Omental fat pad (tissue), 4 donors: ENCODE results near the gene BCL6. TPM values are rescaled to one million over a fixed set of nuclear protein-coding genes. Genes with fewer than 3 reads are reported as not detected.

Experiments used
- ATAC-seq: fragments of 150-250 bp; one replicate; pipeline ENCODE4 v1.9.1; 2016; ENCODE audit warnings: mild to moderate bottlenecking, moderate library complexity; ENCODE audit not compliant: low FRiP score
- DNase-seq: peaks from one replicate; pipeline ENCODE4 v3.0.0-alpha.2; 2019; ENCODE audit warnings: low spot score
- CTCF ChIP-seq, 3 donors: fragments of 450-650 bp; IDR thresholded peaks; one replicate each; pipeline ENCODE4 v1.5.1; 2016 to 2017; ENCODE audit warnings: antibody characterized with exemption in 3 of 3, mild to moderate bottlenecking in 3 of 3, moderate library complexity in 2 of 3
- total RNA-seq, 4 donors: library from RNA; depleted of rRNA; stranded (reverse); fragments of >200 nt; gene quantifications; one replicate each; pipeline ENCODE4 v1.1.0, GENCODE V29; 2016

Gene BCL6
- total RNA-seq, 4 donors from 2014 or later = 148 to 323 (median 179) TPM

- no peak for TF ChIP-seq CTCF (IDR thresholded peaks at IDR 0.05)
- ATAC-seq = peak; percentile 32
- no peak for DNase-seq
Measured at GRCh38 chr3:187773233-187774184, 28.2 kb upstream of the BCL6 start.

- DNase-seq (no peak), ATAC-seq (no peak)
- TF ChIP-seq CTCF (IDR thresholded peaks at IDR 0.05) = no peak
Measured at GRCh38 chr3:187770224-187770623, 25.0 kb upstream of the BCL6 start.

- no peak for TF ChIP-seq CTCF (IDR thresholded peaks at IDR 0.05)
- DNase-seq (no peak), ATAC-seq (no peak)
Measured at GRCh38 chr3:187769771-187770170, 24.5 kb upstream of the BCL6 start.

GRCh38 chr3:187767266-187768012 is 22.2 kb upstream of the BCL6 start:
- no peak for TF ChIP-seq CTCF (IDR thresholded peaks at IDR 0.05)
- DNase-seq (no peak), ATAC-seq (no peak)

- ATAC-seq = no peak
- DNase-seq = no peak
- TF ChIP-seq CTCF (IDR thresholded peaks at IDR 0.05) = no peak
Measured at GRCh38 chr3:187765342-187765741, 20.1 kb upstream of the BCL6 start.

- DNase-seq (no peak), ATAC-seq (peak; percentile 51)
- TF ChIP-seq CTCF (IDR thresholded peaks at IDR 0.05) = no peak
Measured at GRCh38 chr3:187763850-187764648, 18.8 kb upstream of the BCL6 start.
